EL (cell line): ENCODE measurements around the gene FAHD2A.
A peak's percentile ranks its signal among the peaks of the same experiment; 100 is the strongest.
"Not testable (repeated sequence)": the region's sequence is repeated elsewhere in the genome, so short reads cannot be mapped to it uniquely, and the experiment has no call there.

ENCODE experiments used
- DNase-seq: peaks from one replicate; pipeline ENCODE4 v3.0.0-alpha.2; 2016

Gene FAHD2A

DNA sequence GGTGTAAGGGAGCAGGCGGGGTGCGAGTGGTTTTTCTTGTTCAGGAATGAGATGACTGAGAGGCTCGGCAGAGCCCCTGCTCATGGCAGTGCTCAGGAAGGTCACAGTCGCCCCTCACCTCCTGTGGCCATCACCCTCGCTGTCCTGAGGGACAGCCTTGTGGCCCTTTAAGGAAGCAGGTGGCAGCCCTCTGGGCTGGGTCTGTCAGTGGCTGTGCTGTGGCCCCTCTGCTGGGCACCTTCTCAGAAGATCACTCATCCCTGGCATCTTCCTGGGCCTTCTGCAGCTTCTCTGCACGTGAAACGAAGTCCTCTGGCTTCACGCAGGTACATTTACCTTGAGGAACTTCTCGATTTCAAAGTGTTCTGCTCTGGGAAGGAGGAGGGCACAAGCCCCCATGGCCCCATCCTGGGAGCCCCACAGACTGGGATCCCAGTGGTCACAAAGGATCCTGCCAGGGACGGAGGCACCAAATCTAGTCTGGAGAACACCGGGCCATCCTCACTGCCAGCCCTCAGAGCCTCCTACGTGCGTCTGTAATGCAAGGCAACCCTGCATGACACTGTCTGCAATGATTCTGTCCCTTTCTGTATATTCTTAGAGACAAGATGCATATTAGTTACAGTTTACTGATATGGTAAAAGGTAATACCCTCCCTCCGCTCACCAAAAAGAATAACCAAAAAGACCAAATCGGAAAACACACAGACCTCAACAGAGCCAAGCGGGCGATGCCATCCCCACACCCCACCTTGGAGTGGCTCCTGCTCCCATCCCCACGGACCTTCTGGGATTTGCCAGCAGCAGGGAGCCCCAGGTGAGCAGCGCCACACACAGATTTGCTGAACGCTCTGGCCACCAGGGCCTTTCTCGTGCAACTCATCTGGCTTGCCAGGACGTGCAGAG is 25.9 kb upstream of the FAHD2A start:
- no peak for DNase-seq

DNA sequence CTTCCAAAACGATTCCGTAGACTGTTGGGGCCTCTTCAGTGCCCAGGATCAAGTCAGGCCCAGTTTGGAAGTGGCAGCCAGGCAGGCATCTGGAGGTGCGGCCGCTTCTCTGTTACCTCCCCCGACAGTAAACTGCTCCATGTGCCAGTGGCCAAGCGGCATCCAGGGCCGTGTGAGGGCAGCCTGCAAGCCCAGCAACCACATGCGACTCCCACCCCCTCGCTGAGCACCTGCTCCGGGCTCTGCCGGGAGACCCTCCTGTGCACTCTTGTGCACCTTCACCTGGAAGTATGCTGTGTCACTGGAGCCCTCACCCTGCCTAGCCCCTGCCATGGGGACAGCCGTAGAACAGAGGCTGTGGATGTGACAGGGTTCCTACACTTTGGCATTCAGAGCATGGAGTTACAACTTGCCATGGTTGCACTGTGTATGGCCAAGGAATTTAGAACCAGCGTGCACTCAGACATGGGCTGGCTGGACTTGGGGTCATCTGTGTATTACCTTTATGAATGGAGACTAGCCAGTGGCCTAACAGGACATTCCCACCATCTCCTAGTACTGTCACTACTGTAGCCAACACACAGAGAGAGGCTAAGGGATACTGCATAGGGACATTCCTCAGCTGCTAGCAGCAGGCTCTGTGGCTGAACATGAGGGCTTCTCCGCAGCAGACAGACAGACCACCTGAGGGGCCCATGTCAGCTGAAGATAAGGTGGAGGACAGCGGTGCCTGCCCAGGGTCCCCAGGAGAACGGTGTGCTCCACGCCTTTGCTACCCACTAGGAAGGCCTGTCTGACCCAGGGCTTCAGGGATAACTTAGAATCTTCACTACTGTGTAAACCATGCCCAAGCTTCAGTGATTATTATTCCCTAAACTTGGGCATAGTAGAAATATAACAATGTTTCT is 25.0 kb upstream of the FAHD2A start:
- no peak for DNase-seq

DNA sequence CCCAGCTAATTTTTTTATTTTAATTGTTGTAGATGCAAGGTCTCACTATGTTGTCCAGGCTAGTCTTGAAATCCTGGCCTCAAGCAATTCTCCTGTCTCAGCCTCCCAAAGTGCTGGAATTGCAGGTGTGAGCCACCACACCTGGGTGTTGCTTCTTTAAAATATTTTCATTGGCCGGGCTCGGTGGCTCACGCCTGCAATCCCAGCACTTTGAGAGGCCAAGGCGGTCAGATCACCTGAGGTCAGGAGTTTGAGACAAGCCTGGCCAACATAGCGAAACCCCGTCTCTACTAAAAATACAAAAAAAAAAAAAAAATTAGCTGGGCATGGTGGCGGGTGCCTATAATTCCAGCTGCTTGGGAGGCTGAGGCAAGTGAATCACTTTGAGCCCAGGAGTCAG is 24.2 kb upstream of the FAHD2A start:
- not testable (repeated sequence) for DNase-seq

DNA sequence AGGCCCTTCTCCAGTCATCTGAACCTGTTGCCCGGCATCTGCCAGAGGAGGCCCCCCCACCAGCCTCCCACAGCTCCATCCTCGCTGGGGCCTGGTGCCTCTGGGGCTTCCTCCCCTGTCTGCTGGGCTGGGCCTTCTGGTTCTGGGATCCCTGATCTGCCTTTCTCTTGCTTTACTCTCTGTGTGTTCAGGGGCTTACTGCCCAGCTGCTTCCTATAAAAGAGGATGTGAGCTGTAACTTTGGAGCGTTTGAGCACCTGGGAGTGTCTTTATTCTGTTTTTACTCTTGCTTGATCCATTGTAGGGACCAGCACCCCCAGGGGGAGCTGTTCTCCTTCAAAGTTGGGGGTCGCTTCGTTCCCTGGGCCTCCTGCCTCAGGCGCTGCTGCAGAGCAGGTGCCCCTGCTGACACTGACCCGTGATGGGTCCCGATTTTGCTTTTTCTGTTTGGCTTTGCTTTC is 23.1 kb upstream of the FAHD2A start:
- DNase-seq = no peak

DNA sequence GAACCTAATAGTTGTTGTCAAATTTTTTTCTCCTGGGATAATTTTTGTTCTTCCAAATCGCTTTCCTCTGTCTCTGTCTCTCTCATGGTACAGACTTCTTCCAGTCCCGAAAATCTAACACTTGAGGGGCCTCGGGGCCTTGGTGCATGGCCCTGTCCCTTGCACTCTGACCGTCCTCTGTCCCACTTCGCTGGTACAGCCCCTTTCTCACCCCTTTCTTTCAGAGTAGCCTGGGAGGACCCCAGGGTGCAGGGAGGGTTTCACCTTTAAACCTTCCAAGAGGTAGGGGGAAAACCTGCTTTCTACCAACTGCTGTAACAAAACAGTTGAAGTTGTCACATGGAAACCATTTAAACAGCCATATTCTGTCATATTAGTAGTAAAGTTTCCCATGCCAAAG is 22.2 kb upstream of the FAHD2A start:
- no peak for DNase-seq

DNA sequence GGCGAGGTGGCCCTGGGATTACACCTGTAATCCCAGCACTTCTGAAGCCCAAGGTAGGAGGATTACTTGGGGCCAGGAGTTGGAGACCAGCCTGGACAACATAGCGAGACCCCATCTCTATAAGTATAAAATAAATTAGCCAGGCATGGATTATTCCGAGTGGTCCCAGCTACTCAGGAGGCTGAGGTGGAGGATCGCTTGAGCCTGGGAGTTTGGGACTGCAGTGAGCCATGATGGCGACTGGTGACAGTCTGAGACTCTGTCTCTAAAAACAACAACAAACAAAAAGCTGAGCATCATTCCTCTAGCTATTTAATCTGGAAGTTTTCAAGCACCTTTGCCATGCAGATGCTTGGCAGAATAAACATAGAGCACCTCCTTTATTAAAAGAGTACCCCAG is 21.8 kb upstream of the FAHD2A start:
- no peak for DNase-seq

DNA sequence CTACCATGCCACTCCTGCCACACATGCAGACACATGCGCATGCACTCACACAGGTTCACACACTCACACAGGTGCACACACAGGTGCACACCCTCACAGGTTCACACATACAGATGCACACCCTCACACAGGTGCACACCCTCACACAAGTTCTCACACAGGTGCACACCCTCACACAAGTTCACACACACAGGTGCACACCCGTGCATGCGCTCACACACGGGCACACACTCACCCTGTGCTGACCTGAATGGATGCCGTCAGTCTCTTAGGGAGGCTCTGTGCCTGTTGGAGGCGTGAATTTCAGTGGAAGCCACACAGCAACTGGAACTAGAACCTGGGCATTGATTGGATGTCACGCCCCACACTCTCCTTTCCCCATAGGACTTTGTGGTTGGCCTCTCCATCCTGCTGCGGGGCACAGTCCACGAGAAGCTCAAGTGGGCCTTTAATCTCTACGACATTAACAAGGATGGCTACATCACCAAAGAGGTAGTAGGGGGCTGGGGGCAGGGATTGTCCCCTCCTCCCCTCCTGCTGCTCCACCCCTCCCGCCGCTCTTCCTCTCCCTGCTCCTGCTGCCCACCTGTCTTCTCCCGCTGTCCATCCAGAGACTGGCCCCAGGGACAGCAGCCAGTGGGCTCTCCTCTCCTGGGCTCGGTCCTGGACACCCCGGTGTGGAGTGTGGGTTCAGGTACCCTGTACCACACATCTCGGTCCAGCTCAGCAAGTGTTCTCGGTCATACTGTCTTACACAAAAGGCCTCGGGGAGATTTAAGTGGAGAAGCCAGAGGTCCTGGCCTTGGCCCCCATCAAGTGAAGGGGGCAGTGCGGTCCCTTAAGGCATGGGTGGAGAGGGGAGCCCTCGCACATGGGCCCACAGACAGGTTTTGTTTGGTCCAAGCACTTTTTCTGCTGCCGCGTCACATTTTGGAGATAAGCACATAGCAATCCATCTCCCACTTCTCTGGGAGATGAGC is 21.0 kb upstream of the FAHD2A start:
- DNase-seq = no peak

DNA sequence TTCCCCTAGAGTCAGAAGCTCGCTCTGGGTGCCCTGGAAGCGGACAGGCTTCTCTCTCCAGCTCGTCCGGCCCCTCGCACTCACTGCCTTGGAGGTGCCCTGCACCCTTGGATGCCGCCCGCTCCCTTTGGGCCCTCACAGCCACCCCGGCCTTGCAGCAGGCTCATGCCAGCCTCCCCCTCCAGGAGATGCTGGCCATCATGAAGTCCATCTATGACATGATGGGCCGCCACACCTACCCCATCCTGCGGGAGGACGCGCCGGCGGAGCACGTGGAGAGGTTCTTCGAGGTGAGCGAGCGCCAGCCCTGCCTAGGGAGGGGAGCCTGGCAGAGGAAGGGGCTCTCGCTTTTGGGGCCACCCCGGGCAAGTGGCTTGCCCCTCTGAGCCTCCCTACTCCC is 20.3 kb upstream of the FAHD2A start:
- DNase-seq = no peak

DNA sequence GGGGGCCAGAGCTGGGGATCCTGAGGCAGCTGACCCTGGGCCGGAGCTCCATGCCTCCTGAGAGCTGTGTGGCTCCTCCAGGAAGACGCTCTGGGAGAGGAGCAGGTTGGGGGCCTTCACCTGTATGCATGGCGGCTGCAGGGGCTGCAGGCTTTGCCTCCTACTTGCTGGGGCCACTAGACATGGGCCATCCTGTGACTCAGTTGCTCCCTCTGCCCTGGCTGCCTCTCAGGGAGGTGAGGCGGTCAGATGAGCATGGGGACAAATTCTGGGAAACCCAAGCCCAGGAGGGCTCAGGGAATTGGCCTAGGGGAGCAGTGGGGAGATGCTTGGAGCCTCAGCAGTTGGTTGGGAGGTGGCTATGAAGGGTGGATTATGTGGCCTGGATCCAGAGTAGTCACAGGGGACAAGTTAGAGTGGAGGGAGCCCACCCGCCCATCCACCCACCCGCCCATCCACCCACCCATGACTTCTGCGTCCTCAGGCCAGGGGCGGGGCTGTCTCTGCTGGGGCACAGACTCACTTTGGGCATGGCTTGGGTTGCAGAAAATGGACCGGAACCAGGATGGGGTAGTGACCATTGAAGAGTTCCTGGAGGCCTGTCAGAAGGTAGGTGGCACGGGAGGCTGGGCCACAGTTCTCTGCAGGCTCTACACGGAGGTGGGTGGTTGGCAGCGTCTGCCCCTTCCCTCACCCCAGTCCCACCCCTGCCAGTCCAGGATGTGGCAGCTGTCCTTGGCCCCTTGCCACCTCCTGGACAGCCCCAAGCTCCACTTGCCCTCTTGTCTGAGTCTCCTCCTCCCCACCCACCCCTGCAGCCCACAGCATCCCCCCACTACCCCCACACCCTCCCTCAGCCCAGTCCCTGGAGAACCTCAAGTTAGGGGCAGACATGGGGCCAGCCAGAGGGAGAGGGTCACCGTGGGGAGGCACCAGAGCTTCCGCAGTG is 19.5 kb upstream of the FAHD2A start:
- no peak for DNase-seq

DNA sequence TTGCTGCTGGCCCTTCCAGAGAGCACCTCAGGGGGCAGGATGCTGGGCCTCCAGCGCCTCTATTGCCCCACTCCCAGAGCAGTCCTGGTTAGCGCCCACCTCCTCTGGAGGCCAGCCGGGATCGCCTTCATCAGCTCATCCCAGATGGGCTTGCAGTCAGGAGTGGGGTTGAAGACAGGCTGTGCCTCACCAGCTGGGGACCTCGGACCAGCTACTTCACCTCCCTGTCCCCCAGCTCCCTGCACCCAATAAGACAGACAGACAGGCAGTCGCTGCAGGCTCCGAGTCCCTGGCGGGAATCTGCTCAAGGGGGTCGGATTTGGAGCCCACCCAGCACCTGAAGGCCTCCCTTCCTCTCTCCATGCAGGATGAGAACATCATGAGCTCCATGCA is 18.9 kb upstream of the FAHD2A start:
- no peak for DNase-seq

DNA sequence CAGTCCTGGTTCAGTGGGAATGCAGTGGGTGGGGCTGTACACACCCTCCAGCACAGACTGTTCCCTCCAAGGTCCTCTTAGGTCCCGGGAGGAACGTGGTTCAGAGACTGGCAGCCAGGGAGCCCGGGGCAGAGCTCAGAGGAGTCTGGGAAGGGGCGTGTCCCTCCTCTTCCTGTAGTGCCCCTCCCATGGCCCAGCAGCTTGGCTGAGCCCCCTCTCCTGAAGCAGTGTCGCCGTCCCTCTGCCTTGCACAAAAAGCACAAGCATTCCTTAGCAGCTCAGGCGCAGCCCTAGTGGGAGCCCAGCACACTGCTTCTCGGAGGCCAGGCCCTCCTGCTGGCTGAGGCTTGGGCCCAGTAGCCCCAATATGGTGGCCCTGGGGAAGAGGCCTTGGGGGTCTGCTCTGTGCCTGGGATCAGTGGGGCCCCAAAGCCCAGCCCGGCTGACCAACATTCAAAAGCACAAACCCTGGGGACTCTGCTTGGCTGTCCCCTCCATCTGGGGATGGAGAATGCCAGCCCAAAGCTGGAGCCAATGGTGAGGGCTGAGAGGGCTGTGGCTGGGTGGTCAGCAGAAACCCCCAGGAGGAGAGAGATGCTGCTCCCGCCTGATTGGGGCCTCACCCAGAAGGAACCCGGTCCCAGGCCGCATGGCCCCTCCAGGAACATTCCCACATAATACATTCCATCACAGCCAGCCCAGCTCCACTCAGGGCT is 17.5 kb upstream of the FAHD2A start:
- DNase-seq = no peak

DNA sequence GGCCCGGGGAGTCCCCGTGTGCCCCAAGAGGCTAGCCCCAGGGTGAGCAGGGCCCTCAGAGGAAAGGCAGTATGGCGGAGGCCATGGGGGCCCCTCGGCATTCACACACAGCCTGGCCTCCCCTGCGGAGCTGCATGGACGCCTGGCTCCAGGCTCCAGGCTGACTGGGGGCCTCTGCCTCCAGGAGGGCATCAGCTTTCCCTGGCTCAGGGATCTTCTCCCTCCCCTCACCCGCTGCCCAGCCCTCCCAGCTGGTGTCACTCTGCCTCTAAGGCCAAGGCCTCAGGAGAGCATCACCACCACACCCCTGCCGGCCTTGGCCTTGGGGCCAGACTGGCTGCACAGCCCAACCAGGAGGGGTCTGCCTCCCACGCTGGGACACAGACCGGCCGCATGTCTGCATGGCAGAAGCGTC is 16.9 kb upstream of the FAHD2A start:
- DNase-seq = no peak

DNA sequence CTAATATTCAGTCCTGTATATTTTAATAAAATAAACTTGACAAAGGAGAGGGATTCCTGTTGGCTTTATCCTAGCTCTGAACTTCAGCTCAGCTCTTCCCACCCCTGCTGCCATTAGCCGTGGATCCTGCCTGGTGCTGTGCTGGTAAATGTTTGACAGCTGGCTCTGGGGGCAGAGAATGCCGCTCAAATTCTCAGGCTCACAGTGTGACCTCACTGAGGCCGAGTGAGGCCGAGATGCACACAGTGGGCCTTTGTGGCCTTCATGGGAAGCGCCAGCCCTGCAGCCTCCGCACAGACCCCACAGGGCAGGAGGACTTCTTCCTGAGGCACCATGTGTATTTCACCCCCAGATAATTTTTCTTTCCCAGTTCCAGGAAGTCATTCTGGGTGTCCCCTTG is 16.5 kb upstream of the FAHD2A start:
- DNase-seq = no peak

DNA sequence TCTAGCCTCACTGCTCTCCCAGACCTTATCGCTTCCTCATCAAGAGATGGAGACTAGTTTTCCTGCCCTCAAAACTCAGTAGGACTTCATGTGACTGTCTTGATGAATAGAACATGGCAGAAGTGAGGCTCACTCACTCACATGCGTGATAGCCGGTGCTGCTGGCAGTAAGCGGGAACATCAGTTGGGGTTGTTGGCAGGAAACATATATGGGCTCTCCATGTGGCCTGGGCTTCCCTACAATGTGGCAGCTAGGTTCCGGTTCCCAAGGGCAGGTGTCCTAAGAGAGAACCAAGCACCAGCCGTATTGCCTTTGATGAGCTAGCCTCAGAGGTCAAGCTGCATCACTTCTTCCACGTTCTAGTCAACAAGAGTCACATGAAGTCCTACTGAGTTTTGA is 15.2 kb upstream of the FAHD2A start:
- DNase-seq = no peak

DNA sequence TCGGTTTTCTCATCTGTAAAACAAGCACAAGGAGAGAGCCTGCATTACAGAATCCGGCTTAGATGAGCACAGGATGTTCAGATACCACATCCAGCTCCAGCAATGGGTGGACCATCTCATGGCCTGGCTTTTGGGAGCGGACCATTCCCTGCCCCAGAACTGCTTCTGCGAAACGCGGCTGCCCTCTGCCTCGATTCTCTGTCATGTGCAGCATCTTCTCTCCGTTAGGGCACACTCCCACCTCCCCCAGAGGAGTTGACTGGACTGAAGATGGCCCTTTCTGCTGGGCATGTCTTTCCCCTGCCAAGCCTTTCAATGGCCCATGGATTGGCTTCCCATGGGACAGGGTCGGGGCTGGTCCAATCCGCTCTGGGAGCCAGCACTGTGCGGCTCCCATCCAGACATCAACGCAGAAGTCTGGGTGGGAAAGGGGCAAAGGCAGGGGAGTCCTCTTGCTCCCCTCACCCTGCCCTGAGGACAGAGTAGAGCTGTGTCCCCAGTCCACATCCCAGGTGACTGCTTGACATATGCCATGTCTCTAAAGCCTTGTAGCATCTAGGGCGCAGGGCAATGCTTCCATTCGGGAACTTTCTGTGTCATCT is 14.3 kb upstream of the FAHD2A start:
- no peak for DNase-seq

DNA sequence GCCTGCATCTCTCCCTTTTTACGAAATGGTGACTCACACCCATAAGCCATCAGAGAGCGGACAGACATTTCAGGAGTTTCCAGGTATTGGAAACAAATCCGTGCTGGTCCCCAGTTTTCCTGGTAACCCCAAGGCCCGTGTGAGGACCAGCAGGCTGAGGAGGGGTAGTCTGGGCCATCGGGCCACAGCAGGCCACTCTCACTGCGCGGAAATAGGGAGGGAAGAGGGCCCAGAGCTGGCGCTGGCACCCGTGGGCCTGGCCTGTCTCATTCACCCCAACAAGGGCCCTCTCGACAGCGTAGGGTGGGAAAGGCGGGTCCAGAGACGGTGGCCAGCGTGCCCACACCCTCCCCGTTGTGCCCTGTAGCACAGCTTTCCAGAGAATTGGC is 13.7 kb upstream of the FAHD2A start:
- no peak for DNase-seq

DNA sequence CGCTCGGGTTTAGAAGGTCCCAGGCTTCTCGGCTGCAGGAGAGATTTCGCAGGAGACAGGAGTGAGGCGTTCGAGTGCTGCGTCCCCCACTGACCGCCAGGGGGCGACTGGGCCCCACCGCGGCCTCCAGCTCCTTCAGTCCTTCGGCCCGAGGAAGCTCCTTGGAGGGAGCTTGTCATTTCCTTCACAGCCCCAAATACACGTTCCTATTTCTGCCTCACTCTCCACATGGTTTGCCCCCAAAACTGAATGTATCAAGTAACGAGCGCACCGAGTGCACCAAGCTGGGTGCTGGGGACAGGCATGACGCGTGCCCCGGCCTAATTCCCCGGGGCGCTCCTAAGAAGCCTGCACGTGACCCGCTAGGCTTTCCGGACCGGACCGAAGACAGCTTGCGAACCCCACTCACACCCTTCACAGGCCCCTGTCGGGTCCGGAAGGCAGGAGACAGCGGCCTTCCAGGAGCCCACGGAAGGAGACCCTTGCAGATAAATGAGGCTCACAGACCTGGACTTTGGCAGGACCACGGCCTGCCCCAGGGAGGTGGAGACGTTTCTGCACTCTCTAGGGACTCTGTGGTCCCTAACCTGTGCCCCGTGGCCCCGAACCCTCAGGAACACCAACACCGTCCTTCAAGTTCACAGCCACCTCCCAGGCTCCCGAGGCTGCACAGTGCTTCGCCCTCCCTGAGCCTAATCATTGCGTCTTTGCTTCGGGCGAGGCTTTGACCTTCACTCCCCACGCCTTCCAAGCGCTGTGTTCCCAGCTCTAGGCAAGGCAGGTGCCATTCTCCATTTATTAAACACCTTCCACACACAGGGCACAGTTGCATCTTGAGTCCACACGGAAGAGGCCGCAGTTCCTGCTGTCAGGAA is 13.0 kb upstream of the FAHD2A start:
- DNase-seq = peak; percentile 64

DNA sequence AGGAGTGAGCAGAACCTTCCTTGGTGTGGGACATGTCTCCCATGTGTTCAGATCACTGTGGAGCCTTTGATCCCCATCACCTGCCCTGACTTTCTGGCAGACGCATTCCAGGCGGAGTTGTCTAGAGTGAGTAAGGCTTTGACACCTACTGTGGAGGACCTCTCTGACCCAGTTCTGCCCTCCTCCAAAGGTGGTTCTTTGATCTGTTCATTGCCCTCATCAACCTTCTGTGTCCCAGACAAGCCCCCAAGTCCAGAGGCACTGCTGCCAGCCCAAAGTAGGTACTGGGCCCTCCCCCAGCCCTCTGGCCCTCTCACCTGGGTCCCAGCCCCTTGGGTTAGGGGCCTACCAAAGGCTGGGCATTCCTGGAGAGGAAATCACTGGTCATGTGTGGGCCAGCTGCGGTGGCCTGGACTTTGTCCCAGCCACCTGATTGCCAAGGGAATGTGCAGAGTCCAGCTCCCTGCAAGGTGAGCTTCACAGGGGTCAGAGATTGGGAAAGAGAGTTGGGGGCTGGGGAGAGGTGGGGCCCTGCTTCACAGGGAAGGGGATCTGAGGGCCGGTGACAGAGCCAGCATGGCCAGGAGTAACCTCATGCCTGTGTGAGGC is 12.1 kb upstream of the FAHD2A start:
- no peak for DNase-seq

DNA sequence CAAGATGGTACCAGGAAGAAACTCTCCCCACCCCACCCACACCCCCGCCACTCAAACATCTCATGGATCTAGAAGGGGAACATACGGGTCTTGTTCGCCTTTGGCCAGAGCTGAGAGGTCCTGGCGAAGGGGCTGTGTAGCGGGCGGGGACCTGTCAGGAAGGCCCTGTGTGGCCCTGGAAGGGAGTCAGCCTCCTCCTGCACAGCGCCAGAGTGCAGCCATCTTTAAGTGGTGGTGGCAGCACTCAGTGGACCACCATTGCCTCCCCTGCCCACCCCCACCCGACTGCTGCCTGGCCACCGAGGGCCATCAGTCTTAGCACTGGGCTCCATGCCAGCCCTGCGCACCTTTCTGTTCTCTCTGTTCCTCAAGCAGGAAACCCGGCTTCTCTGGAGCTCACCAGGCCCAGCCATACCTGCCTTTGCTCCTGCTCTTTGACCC is 11.6 kb upstream of the FAHD2A start:
- no peak for DNase-seq
